Suppressor macrophage (primary cell): ENCODE data around the gene SDCCAG8.

ENCODE experiments used
- DNase-seq, 4 experiments: peaks; one replicate each; pipeline ENCODE4 v3.0.0-alpha.2; 2020 to 2022

Gene SDCCAG8

DNA sequence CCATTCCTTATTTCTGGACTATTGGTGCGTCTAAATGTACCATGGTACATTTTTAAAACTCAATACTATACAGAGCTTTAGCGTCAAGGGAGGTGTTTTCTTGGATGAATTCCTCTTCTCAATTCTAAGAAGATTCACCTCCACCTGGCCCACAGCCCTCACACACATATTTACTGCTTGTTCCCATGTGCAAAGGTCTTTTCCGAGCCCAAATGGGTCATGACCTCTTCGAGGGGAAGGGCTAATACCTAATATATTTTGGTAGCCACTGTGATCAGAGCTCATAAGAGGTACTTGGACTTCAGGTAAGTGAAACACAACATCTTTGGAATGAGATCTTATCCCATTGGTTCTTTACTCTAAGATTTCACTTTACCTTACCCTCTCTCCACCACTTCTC, 205.9 kb downstream of the SDCCAG8 start:
- no peak for DNase-seq

DNA sequence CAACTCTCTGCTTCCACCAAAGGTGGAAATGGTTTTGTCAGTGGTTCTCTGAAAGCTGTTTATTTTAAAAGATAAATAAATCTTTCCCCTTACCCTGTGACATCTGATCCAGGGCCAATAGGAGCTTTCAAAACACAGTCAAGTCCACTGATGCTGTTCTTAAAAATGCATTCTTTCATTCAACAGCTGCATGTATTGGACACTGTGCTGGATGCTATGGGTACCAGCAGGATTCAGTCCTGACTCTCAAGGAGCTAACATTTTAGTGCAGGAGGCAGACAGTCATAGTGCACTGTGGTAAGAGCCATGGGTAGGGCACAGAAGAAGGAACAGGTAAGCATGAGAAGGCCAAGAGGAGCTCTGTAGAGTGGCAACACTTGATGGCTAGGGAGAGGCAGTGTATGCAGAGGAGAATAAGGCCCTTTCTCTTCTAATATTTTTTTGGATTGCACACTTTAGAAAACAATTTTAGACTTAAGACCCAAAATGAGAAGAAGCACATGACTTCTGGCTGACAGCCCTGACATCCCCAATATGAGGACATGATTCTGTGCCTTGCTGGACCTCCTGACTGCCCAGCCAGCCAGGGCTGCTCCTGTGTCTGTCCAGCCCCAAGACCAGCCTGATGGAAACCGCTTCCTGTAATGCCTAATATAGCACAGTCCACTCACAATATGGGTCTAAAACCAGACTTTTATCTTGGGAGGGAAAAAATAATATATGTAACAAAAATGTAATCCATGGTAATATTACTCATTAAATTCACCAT, 207.3 kb downstream of the SDCCAG8 start:
- no peak for DNase-seq

DNA sequence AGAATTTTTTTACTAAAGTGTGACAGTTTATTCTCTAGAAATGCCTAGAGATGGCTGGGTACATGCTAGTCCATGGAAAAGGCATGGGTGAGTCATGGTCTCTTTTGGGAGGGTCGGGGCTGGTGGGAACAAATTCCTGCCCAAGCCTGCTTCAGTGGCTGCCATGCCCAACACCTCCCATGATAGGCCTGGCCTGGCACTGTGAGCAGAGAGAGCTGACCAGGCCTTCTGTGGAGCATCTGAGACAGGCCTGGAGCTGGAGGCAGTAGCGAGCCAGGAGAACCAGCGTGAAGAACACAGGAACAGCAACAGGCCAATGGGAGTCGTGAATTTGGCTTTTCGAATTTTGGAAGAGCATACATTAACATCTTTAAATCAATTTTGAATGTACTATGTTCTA, 209.2 kb downstream of the SDCCAG8 start:
- DNase-seq, result no peak

DNA sequence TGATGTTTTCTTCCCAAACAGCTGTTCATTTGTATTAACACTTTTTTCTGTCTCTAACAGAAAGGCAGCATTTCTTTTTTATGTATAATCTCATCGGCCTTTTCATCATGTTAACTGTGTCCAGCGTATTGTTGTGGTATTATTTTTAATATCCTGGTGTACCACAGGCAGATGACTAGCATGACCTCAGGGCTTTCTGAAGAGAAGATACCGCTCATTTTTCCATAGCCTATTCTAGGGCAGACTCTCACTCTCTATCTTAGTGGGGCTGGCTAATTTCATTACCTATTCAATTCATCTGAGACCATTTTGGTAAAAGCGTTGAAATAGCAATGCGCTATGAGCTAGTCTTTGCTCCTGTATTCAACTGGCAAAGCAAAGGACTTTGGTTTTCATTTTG, 209.9 kb downstream of the SDCCAG8 start:
- DNase-seq, result no peak

DNA sequence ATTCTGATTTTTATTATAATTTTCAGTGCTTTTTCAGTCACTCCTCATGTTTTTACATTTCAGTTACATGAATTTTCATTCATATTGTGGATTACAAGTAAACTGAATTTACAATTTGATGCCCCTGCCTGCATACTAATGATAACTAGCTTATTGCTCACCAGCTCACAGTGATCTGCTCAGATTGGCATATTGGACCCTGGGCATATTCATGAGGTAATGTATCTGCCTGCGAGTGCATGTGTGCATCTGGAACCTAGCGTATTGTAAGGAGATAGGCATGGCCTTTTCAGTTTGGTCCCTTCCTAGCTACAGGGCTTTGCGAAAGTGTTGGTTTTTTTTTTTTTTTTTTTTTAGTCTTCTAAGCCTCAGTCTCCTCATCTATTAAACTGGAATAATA, 213.7 kb downstream of the SDCCAG8 start:
- no peak for DNase-seq

DNA sequence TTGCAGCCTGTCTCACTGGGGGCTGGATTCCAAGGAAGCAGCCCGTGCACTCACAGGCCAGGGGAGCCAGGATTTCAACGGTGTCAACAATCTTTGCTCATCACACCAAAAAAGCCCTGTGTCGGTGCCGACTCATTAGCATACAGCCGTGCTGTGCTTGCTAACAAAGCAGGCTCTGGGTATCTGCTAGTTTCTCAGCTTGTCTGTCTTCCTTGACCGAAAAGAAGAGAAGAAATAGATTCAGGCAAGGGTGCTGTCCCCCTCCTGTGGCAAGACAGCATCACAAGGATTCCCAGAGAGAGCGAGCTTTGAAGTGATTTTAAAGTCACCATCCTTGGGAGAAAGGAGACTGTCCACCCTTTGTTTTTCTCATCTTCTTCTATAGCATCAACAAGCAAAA, 214.7 kb downstream of the SDCCAG8 start:
- no peak for DNase-seq

DNA sequence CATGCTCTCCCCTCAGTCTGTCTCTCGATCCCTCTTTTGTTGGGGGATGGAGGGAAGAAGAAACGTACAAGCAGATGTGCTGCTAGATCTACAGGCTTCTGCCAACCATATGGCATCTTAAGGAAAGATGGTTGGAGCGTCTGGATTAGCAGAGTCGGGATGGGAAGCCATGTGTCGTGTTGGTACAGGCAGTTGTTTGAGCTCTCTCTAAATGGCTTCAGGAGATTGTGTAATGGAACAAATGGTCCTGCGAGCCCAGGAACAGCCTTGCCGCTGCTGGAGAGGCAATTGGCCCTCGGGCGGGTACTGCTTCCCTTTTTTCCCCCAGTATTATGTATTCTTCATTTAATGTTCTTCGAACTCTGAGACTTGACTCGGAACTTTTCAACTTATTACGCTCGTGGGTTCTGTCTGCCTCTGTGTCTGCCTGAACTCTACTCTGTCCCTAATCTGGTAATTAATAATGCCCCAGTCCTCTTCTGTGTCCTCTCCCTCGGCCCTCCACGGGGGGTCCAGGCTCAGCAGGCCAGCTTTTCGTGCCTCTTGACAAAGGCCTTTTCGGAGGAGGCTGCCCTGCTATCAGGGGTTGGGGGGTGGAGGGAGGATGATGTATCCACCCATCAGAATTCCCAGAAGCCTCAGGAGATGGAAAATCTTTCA, 215.3 kb downstream of the SDCCAG8 start:
- peak; percentile 57 to 80 (median 76) for DNase-seq

DNA sequence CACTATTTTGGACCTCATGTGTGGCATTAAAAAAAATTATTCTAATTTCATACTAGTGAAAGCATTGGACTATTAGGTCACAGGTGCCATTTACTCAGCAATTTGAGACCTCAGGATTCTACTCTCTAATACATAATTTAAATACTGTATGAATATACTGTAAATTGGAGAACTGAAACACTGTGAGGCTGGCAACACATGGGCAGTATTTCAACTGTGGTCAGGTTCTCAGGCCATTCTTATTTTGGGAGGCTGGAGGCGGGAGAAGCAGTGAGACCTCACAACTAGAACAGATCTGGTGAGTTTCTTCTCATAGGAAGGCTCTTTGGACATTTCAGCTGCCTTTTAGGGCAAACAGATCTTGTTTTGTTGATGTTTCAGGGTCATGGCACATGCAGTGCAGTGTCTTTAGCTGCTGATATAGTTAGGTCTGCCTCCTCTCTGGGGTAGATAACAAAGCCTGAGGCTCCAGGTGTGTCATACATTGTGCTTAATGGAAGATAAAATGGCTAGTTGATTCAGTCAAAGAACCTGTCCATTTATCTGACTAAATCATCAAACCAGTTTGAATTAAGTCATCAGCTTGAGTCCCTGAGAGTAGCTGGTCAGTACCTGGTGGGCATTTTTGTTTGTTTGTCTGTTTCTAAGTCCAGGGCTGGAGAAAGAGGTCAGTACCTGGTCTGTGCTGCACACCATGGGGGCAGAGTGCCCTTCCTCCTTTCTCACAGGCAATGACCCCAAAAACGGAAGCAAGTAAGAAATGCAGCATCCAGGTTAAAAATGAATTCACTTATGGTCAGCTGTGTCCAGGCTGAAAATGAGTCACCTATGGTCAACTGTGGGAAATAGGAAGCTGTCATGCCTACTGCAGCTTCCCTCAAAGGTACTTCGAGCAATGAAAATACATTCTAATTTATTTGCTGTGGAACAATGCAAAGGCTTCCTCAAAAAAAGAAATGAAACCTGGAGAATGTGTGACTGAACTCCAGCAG, 216.2 kb downstream of the SDCCAG8 start:
- DNase-seq, result peak; percentile 68 to 87 (median 77)

DNA sequence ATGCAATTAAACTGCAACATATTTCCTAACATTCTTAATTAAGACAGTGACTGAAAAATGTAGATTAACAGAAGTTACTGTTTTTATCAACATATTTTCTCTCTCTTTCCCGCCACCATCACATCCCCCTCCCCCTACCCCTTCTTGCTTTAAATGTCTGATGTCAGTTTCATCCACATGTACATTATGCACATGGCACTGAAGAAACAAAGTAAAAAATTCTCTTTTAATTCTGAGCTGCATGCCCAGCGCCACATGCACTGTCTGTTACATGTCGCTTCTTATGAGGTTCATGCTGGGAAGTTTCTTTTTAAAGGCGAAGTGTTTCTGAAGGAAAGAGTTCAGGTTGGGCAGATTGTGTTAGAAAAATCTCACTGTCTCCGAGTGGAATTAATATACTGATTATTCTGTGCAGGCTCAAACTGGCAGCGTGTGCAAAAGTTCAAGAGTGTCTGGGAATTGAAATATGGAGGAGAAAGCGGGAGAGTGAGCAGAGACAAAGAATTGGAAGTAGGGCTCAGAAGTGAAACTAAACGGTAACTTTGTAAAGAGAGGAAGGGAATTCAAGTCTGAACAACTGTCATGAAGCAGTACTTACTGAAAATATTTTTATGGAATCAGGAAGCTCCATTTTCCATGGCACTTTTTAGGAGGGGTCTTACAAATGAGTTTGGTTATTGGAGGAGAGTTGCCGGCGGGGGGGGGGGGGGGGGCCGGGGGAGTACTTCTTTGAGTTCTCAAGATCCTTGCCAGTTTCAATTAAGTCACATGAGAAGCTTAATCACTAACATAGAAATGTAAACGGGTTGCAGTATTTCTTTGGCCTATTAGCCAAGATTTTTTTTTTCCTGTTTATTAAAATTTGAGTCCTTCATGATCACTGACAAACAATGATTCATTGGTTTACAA, 217.6 kb downstream of the SDCCAG8 start:
- DNase-seq, result peak in 3 of 4 experiments; percentile 6 to 49 (median 43)

DNA sequence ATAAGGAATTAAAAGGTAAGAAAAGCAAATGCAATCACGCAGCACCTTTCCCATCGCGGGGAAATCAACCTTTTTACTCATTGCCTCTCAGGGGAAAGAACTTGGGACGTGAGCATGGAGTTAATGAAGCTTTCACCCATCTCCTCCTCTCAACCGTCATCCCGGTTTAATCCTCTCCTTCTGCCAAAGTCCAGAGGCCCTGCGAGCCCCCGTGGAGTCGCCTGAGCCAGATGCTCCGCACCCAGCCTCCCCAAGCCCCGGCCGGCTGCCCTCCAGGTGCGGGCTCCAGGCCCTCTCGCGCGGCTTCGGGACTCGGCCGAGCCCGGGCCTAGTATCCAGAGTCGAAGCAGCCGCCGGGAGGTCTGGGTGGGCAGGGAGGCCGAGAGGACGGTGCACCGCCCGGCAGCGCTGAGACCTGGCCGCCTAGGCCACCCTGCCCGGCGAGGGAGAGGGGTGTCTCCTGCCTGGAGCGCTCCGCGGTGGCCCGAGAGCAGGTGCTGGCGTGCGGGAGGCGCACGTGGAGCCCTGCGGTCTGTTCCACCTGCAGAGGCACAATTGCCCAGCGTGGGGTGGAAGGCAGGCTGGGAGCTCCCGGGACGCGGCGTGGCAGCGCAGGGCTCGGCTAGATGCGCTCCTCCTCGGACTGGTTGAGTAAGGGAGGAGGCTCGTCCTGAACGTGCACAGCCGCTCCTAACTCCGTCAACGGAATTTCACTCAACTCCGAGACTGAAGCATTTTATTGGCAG, 218.5 kb downstream of the SDCCAG8 start:
- no peak for DNase-seq

DNA sequence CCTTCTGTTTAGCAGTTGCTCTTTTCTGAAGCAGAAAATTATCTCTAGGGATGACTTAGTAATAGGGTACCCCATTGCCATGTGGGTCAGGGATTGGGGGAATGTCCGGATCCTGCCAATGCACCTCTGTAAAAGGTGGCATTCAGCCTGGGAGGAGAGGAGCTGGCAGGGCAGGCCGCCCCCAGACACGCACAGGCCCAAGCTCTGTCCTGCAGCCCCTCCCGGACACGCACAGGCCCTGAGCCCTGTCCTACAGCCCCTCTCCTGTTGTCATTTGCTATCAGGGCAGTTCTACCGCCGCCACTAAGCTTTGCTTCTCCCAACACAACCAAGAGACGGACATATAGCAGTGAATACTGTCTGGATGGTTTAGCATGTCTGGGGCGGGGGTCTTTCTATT, 219.1 kb downstream of the SDCCAG8 start:
- no peak for DNase-seq

DNA sequence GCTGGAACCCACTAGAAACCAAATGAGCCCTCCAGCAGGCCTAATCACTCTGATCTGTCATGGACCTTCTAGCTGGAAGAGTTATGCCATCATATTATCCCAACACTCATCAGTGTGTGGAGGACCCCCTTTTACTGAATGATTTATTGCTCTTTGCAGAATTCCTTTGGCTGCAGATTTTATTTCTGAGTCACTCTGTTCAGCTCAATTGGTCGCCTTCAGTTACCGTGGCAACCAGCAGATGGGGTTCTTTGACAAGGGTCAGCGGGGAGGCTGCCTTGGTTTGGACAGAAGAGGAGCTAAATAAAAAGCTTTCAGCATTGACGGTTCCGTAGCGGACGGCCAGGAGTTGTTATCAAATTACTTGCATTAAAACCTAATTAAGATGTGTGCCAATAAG, 220.1 kb downstream of the SDCCAG8 start:
- DNase-seq, result no peak

DNA sequence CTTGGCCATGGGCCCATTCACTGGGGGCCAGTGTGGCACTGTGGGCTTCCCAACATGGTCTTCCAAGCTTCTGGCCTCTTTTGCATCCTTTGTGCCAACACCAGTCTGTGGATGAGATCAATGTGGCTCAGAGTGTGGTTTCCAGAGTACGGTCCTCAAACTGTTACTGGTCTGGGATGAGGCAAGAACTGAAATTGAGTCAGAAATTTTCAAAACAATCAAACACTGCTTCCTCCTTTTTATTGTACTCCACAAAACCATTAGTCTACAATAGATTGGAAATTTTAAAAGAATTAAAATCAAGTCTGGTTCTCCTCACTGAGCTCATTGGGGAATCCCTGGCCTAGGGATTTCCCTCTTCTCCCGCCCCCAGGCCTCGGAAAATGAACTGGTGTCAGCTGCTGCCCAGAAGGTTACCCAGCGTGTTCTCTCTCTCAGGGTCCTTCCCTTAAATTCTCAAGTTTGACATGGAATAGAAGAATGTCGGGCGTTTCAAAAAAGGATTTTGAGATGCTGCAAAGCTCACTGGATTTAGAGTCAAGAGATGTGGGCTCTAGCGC, 222.0 kb downstream of the SDCCAG8 start:
- DNase-seq, result peak; percentile 48 to 78 (median 72)

DNA sequence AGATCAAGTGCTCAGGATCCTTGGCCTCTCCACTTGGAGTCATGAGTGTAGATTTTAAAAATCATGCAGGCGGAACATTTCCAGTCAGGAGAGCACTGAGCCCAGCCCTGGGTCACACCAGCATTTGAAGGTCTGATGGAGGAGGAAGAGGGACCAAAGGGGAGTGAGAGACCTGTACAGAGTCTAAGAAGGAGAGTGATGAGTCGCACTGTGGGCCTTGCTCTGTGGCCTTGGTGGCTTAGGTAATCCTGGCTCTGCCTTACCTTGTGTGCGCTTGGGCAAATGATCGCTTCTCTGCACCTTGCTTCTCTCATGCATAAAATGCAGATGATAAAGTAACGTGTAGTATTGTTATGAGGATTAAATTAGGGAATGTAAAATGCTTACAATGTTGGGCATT, 225.3 kb downstream of the SDCCAG8 start:
- no peak for DNase-seq

DNA sequence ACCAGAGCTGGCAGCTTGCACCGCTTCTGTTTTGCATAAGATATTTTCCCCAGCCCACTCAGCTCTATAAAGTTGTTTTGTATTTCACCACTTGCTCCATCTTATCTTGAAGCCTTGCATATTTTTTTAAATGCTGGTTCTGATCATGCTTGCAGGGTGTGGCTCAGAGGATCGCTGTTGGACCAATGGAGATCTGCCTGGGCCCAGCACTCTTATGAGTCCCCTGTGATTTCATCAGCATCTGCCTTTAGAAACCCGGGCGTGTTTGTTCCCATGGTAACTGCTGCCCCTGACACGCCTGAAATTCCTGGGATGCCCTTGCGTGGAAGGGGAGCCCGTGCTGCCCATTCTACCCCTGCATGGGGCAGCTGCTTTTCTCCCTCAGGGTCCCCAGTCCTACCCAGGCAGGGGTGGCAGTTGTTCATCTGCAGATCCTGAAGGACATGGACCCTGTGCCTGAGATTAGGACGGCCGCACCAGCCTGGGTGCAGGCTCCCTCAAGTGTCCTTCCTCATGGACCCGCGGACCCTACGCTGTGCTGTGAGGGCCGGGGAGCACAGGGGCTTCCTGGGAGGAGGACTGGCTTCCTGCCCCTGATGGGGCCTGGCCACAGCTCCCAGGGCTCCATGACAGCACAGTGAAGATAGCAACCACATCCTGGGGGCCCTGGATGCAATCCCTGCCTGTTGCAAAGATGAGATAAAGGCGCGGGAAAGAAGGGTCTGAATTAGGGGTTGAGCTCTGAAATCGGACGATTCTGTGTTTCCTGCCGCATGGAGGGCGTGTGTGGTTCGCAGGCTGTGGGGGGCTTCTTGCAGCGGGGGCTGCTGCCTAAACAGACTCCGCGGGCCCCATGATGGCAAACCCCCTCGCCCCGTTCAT, 226.5 kb downstream of the SDCCAG8 start:
- no peak for DNase-seq

DNA sequence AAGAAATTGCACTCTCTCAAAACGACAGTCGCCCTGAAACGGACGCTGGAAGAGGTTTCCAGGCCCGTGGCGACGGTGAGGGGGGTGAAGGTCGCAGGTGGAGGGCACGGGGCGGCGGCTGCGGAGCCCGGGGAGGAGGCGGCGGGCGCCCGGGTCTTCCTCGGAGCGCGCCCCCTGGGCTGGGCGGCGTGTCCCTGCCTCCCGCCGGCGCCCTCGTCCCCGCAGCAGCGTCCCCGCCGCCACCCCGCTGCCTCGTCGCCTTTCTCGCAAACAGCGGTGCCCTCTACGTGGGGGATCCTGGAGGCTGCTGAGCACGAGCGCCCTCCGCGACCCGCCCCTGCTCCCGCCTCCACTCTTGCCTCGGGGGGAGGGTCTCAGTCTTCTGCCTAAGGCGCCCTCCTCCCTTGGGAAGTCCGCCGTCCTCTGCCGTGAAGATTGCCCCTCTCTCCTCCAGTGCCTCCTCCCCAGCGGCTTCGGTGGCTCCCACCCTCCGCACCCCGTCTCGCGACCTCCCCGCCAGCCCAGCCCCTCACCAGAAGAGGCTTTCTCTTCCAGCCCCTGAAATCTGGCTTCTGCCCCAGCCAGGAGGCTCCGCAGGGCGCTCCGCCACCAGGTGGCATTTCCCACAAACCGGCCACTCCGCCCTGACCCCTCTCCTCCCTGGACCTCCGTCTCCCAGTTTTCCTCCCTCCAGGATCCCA, 227.4 kb downstream of the SDCCAG8 start:
- no peak for DNase-seq

DNA sequence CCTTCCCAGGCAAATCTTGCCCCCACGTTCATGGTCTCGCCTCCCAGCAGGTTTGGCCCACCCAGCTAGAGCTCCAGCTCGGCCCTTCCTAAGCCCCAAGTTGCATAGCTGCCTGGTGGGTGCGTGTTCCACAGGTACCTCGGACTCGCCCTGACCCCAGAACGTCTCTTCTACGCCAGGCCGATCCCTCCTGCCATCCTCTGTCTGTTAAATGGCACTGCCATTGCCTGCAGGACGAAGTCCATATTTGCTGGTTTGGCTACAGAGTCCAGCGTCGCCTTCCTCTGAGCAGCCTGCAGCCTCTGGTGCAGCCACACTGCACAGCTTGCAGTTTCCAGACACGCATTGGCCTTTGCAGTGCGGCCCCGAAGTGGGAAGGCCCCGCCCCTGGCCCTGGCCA, 228.1 kb downstream of the SDCCAG8 start:
- DNase-seq, result no peak

DNA sequence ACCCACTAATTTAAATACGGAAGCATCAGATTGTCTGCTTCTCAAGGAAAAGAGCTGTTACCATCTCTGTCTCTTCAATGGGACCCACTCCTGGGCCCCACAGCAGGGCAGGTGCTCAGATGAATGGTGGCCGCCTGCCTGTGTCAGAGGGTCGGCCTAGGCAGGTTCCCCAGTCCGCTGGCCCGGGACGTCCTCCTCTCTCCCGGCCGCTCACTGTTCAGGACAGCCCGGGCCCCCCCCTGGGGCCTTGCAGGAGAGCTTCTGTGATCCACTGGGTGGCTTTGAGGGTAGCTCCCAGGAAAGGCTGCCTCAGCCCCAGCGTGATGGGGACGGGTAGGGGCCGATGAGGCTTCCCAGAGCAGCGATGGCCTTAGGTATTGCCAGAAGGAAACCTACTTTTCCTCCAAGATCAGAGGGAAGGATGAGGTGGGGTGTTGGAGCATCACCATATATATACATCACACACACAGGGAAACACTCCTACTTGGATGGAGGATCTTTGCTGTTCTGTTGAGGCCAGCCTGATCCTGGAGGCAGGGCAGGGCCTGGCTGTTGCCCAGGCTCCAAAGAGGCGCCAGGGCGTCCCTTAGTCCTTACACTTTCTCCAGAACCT, 231.3 kb downstream of the SDCCAG8 start:
- no peak for DNase-seq
